HFFc6 (cell line): ENCODE results near the gene SRM. TPM values are rescaled to one million over a fixed set of nuclear protein-coding genes. Genes with fewer than 3 reads are reported as not detected.
A peak's percentile ranks its signal among the peaks of the same experiment; 100 is the strongest.
"Not testable (repeated sequence)": the region's sequence is repeated elsewhere in the genome, so short reads cannot be mapped to it uniquely, and the experiment has no call there.

Experiments used
- DNase-seq: peaks from one replicate; pipeline ENCODE4 v3.0.0-alpha.2; 2018
- H3K27ac Mint-ChIP-seq: 2 replicates; pipeline ENCODE4 v1.8.0; 2020; ENCODE audit warnings: mild to moderate bottlenecking, mixed read lengths
- H3K27me3 Mint-ChIP-seq: 2 replicates; pipeline ENCODE4 v1.8.0; 2021; ENCODE audit warnings: mild to moderate bottlenecking, moderate library complexity, mixed read lengths; ENCODE audit not compliant: insufficient read depth
- H3K36me3 Mint-ChIP-seq: 2 replicates; pipeline ENCODE4 v1.8.0; 2021; ENCODE audit warnings: low read depth, mixed read lengths
- H3K4me1 Mint-ChIP-seq: 2 replicates; pipeline ENCODE4 v1.8.0; 2020; ENCODE audit warnings: low read depth, mixed read lengths
- H3K4me3 Mint-ChIP-seq: 2 replicates; pipeline ENCODE4 v1.8.0; 2020; ENCODE audit warnings: mild to moderate bottlenecking, moderate library complexity, mixed read lengths
- H3K9me3 Mint-ChIP-seq: 2 replicates; pipeline ENCODE4 v1.8.0; 2020; ENCODE audit warnings: mild to moderate bottlenecking, mixed read lengths
- CTCF ChIP-seq: fragments of 200-600 bp; sonication (generic); IDR thresholded peaks from 2 replicates; pipeline ENCODE4 v1.5.0; 2021; ENCODE audit warnings: antibody characterized with exemption, mild to moderate bottlenecking
- total RNA-seq, 6 experiments: library from RNA; stranded (reverse); fragmentation: NEBNext Ultra II Directional; extraction: Animal tissue kit (Norgen Biotek cat#: 25700); gene quantifications; 2 replicates in 1 of 6; 3 replicates in 5 of 6; pipeline ENCODE4 v1.2.3, GENCODE V29; 2021

The SRM gene
- total RNA-seq, 6 experiments from 2014 or later: 262 to 308 (median 295) TPM

- TF ChIP-seq CTCF: no peak
- H3K4me1 Mint-ChIP-seq: peaks cover 22% of the 10 kb centered on the region
- peaks cover 53% of the 10 kb centered on the region for H3K36me3 Mint-ChIP-seq
- no peak overlapping the region for H3K4me3 Mint-ChIP-seq
- H3K9me3 Mint-ChIP-seq: no peaks in the 10 kb centered on the region
- no peak for DNase-seq
- no peaks in the 10 kb centered on the region for H3K27me3 Mint-ChIP-seq
- no peak overlapping the region for H3K27ac Mint-ChIP-seq
Measured at GRCh38 chr1:11024154-11024873, 35.5 kb downstream of the SRM start.

GRCh38 chr1:11023201-11023600 lies 36.6 kb downstream of the SRM start:
- Mint-ChIP-seq H3K27ac (peak overlapping the region; percentile 2; the same call in 1 of the 2 replicates), H3K9me3 (no peaks in the 10 kb centered on the region), H3K27me3 (no peaks in the 10 kb centered on the region), H3K4me1 (peaks cover 22% of the 10 kb centered on the region), H3K4me3 (no peak overlapping the region), H3K36me3 (peaks cover 60% of the 10 kb centered on the region)
- DNase-seq: no peak
- no peak for TF ChIP-seq CTCF

GRCh38 chr1:11019971-11020370 lies 39.8 kb downstream of the SRM start:
- peaks cover 52% of the 10 kb centered on the region for H3K36me3 Mint-ChIP-seq
- H3K9me3 Mint-ChIP-seq: no peaks in the 10 kb centered on the region
- TF ChIP-seq CTCF: no peak
- no peak for DNase-seq
- H3K27ac Mint-ChIP-seq: no peak overlapping the region
- no peak overlapping the region for H3K4me3 Mint-ChIP-seq
- no peaks in the 10 kb centered on the region for H3K27me3 Mint-ChIP-seq
- peaks cover 20% of the 10 kb centered on the region for H3K4me1 Mint-ChIP-seq

GRCh38 chr1:11019358-11019757 lies 40.5 kb downstream of the SRM start:
- Mint-ChIP-seq H3K4me1 (peaks cover 18% of the 10 kb centered on the region), H3K36me3 (peaks cover 52% of the 10 kb centered on the region)
- H3K9me3 Mint-ChIP-seq, H3K27me3 Mint-ChIP-seq, DNase-seq, H3K4me3 Mint-ChIP-seq, H3K27ac Mint-ChIP-seq: not testable (repeated sequence)

GRCh38 chr1:11013160-11013531 lies 46.7 kb downstream of the SRM start:
- H3K36me3 Mint-ChIP-seq: peaks cover 26% of the 10 kb centered on the region
- H3K4me3 Mint-ChIP-seq: peak overlapping the region; percentile 92
- H3K4me1 Mint-ChIP-seq: peaks cover 12% of the 10 kb centered on the region
- no peak for TF ChIP-seq CTCF
- H3K9me3 Mint-ChIP-seq: no peaks in the 10 kb centered on the region
- peak overlapping the region; percentile 84 for H3K27ac Mint-ChIP-seq
- H3K27me3 Mint-ChIP-seq: no peaks in the 10 kb centered on the region; the same call in 1 of the 2 replicates
- peak; percentile 32 for DNase-seq

GRCh38 chr1:11012260-11013159 lies 47.3 kb downstream of the SRM start, which contains the start of gene TARDBP:
TSS of gene TARDBP (plus strand) at chr1:11012654. CDS start at chr1:11013728, 1,074 bp downstream.
- Mint-ChIP-seq H3K4me1 (peaks cover 12% of the 10 kb centered on the region), H3K27ac (peak within 1 kb of the TSS; percentile 100), H3K36me3 (peaks cover 25% of the 10 kb centered on the region), H3K9me3 (no peaks in the 10 kb centered on the region), H3K27me3 (no peaks in the 10 kb centered on the region; the same call in 1 of the 2 replicates), H3K4me3 (peak within 1 kb of the TSS; percentile 92)
- TF ChIP-seq CTCF: no peak
- peak; percentile 78 for DNase-seq
